ENCODE data around the gene DCLK1.

DNA sequence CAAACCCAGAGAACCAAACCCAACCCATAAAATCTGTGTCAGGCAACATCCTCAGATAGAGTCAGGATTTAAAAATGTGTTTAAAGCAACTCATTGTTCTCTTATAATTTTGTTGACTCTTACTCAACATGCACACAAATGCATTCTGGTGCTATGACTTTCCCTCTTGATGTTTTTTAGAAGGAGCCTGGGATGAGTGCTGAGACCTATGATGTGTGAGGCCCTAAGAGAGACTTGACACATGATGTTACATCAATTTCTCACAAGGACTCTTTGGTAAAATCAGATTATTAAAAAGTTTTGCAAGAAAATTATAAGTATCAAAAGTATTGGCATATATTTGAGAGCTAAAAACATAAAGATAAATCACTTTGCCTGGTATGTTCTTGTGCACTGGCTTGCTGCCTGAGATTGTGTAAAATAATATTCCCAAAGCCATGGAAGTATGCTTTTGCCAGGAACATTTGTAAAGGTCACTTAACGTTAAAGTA is 173.9 kb downstream of the DCLK1 start:
- TF ChIP-seq CTCF (IDR thresholded peaks at IDR 0.05) (no peak), POLR2A (IDR thresholded peaks at IDR 0.05) (no peak)

Data from right lobe of liver (tissue), 4 donors.